Activated naive CD4-positive, alpha-beta T cell treated with anti-CD3 and anti-CD28 coated beads for 36 hours (primary cell): ENCODE data around the gene SIKE1. TPM values are rescaled to one million over a fixed set of nuclear protein-coding genes. Genes with fewer than 3 reads are reported as not detected.
A peak's percentile ranks its signal among the peaks of the same experiment; 100 is the strongest.
"Not testable (repeated sequence)": the region's sequence is repeated elsewhere in the genome, so short reads cannot be mapped to it uniquely, and the experiment has no call there.

Experiments used
- CTCF ChIA-PET: fragments of 350-600 bp; sonication (Branson Sonifier 250); formaldehyde crosslinking; loops from one replicate; lab custom pipeline; 2021; ENCODE audit warnings: antibody characterized with exemption; lab: Charles Lee
- DNase-seq: peaks from one replicate; pipeline ENCODE4 v3.0.0-alpha.2; 2020
- H3K27ac Mint-ChIP-seq: one replicate; pipeline ENCODE4 v1.8.0; 2021; ENCODE audit warnings: mild to moderate bottlenecking, mixed read lengths
- H3K27me3 Mint-ChIP-seq: one replicate; pipeline ENCODE4 v1.8.0; 2021; ENCODE audit warnings: low read depth, mixed read lengths
- H3K36me3 Mint-ChIP-seq: one replicate; pipeline ENCODE4 v1.8.0; 2021; ENCODE audit warnings: low read depth, mixed read lengths
- H3K4me1 Mint-ChIP-seq: one replicate; pipeline ENCODE4 v1.8.0; 2021; ENCODE audit warnings: low read depth, mixed read lengths
- H3K4me3 Mint-ChIP-seq: one replicate; pipeline ENCODE4 v1.8.0; 2021; ENCODE audit warnings: mild to moderate bottlenecking, moderate library complexity, mixed read lengths
- H3K9me3 Mint-ChIP-seq: one replicate; pipeline ENCODE4 v1.8.0; 2021; ENCODE audit warnings: mixed read lengths
- intact Hi-C: fragments of 100-400 bp; cut with micrococcal nuclease; formaldehyde crosslinking; loops from one replicate; pipeline ENCODE4 v1.15.1; 2023
- total RNA-seq, 2 experiments: library from RNA; stranded (reverse); gene quantifications; one replicate each; pipeline ENCODE4 v1.2.3, GENCODE V29; 2021

SIKE1 gene
- 10 to 100 TPM; 60.2 to 60.6 TPM for total RNA-seq

- CTCF ChIA-PET = no interaction called here
- Mint-ChIP-seq H3K36me3 (peaks cover 24% of the 10 kb centered on the region), H3K4me1 (peaks cover 24% of the 10 kb centered on the region), H3K27me3 (no peaks in the 10 kb centered on the region), H3K27ac (peak within 1 kb of the TSS; percentile 97), H3K4me3 (peak within 1 kb of the TSS; percentile 100), H3K9me3 (peaks cover 2% of the 10 kb centered on the region)
- peak; percentile 97 for DNase-seq
- intact Hi-C loops = loop anchor here (1.0 to 5.0 kb wide), 8 partner anchors 23 to 434 kb away; partner anchors contain the start of genes BCAS2, CSDE1, DENND2C and NRAS
Observed at GRCh38 chr1:114780344-114781226, at the start of gene SIKE1. TSS of gene SIKE1 (minus strand) at chr1:114780685. CDS start at chr1:114780607, 78 bp downstream.

GRCh38 chr1:114830075-114830474 lies 49.6 kb upstream of the SIKE1 start:
- DNase-seq, H3K4me3 Mint-ChIP-seq, H3K27me3 Mint-ChIP-seq, H3K9me3 Mint-ChIP-seq, CTCF ChIA-PET, H3K36me3 Mint-ChIP-seq, H3K27ac Mint-ChIP-seq, H3K4me1 Mint-ChIP-seq, intact Hi-C loops: not testable (repeated sequence)

- no peak overlapping the region for H3K4me3 Mint-ChIP-seq
- peaks cover 3% of the 10 kb centered on the region for H3K36me3 Mint-ChIP-seq
- DNase-seq = no peak
- CTCF ChIA-PET = no interaction called here
- H3K4me1 Mint-ChIP-seq = no peaks in the 10 kb centered on the region
- peaks cover 7% of the 10 kb centered on the region for H3K9me3 Mint-ChIP-seq
- peaks cover 6% of the 10 kb centered on the region for H3K27me3 Mint-ChIP-seq
- no peak overlapping the region for H3K27ac Mint-ChIP-seq
- intact Hi-C loops = no loop called here
Observed at GRCh38 chr1:114828251-114828650, 47.8 kb upstream of the SIKE1 start.

- H3K9me3 Mint-ChIP-seq = peaks cover 15% of the 10 kb centered on the region
- H3K27me3 Mint-ChIP-seq = peaks cover 12% of the 10 kb centered on the region
- no peaks in the 10 kb centered on the region for H3K4me1 Mint-ChIP-seq
- no peak for DNase-seq
- H3K36me3 Mint-ChIP-seq = peaks cover 3% of the 10 kb centered on the region
- no peak overlapping the region for H3K4me3 Mint-ChIP-seq
- no peak overlapping the region for H3K27ac Mint-ChIP-seq
- CTCF ChIA-PET = no interaction called here
- intact Hi-C loops = no loop called here
Observed at GRCh38 chr1:114821978-114822377, 41.5 kb upstream of the SIKE1 start.

- intact Hi-C loops = no loop called here
- Mint-ChIP-seq H3K27ac (no peak overlapping the region), H3K27me3 (peaks cover 9% of the 10 kb centered on the region), H3K4me1 (no peaks in the 10 kb centered on the region), H3K36me3 (peaks cover 3% of the 10 kb centered on the region), H3K4me3 (no peak overlapping the region), H3K9me3 (peaks cover 15% of the 10 kb centered on the region)
- CTCF ChIA-PET = no interaction called here
- no peak for DNase-seq
Observed at GRCh38 chr1:114820392-114820791, 39.9 kb upstream of the SIKE1 start.

GRCh38 chr1:114819869-114820268 lies 39.4 kb upstream of the SIKE1 start:
- Mint-ChIP-seq H3K27ac (no peak overlapping the region), H3K27me3 (peaks cover 9% of the 10 kb centered on the region), H3K4me3 (no peak overlapping the region), H3K9me3 (peaks cover 15% of the 10 kb centered on the region), H3K36me3 (peaks cover 3% of the 10 kb centered on the region), H3K4me1 (no peaks in the 10 kb centered on the region)
- CTCF ChIA-PET = no interaction called here
- DNase-seq = no peak
- intact Hi-C loops = no loop called here

GRCh38 chr1:114804449-114804848 lies 24.0 kb upstream of the SIKE1 start:
- CTCF ChIA-PET, H3K4me3 Mint-ChIP-seq, DNase-seq, H3K9me3 Mint-ChIP-seq, H3K4me1 Mint-ChIP-seq, H3K36me3 Mint-ChIP-seq, intact Hi-C loops, H3K27ac Mint-ChIP-seq: not testable (repeated sequence)
- H3K27me3 Mint-ChIP-seq = peaks cover 17% of the 10 kb centered on the region

- CTCF ChIA-PET = no interaction called here
- H3K9me3 Mint-ChIP-seq = no peaks in the 10 kb centered on the region
Observed at GRCh38 chr1:114803001-114803400, 22.5 kb upstream of the SIKE1 start.

GRCh38 chr1:114794038-114794437 lies 13.6 kb upstream of the SIKE1 start:
- H3K4me1 Mint-ChIP-seq = no peaks in the 10 kb centered on the region
- H3K9me3 Mint-ChIP-seq = no peaks in the 10 kb centered on the region
- CTCF ChIA-PET = interaction anchor here (0.6 to 0.7 kb wide), 2 partner anchors 13 to 709 kb away, joined by 3 read pairs; no protein-coding TSS in a partner anchor
- H3K36me3 Mint-ChIP-seq = no peaks in the 10 kb centered on the region
- intact Hi-C loops = no loop called here
- DNase-seq = no peak
- no peak overlapping the region for H3K4me3 Mint-ChIP-seq
- H3K27ac Mint-ChIP-seq = no peak overlapping the region
- H3K27me3 Mint-ChIP-seq = peaks cover 22% of the 10 kb centered on the region

More at GRCh38 chr1:114803001-114803400, 22.5 kb upstream of the SIKE1 start:
- intact Hi-C loops = no loop called here
- H3K27ac Mint-ChIP-seq = no peak overlapping the region
- H3K4me3 Mint-ChIP-seq = no peak overlapping the region
- no peak for DNase-seq
- H3K4me1 Mint-ChIP-seq = no peaks in the 10 kb centered on the region
- H3K36me3 Mint-ChIP-seq = no peaks in the 10 kb centered on the region
- H3K27me3 Mint-ChIP-seq = peaks cover 15% of the 10 kb centered on the region

- H3K4me1 Mint-ChIP-seq, H3K36me3 Mint-ChIP-seq, H3K4me3 Mint-ChIP-seq, intact Hi-C loops, DNase-seq, H3K27me3 Mint-ChIP-seq, CTCF ChIA-PET, H3K27ac Mint-ChIP-seq: not testable (repeated sequence)
- peaks cover 19% of the 10 kb centered on the region for H3K9me3 Mint-ChIP-seq
Observed at GRCh38 chr1:114790581-114790980, 10.1 kb upstream of the SIKE1 start.

GRCh38 chr1:114786440-114786839 lies 6.0 kb upstream of the SIKE1 start:
- DNase-seq, H3K27me3 Mint-ChIP-seq, intact Hi-C loops, H3K4me1 Mint-ChIP-seq, H3K4me3 Mint-ChIP-seq, CTCF ChIA-PET, H3K36me3 Mint-ChIP-seq, H3K27ac Mint-ChIP-seq: not testable (repeated sequence)
- peaks cover 19% of the 10 kb centered on the region for H3K9me3 Mint-ChIP-seq

GRCh38 chr1:114782476-114782875 lies 2.0 kb upstream of the SIKE1 start:
- no peak for DNase-seq
- Mint-ChIP-seq H3K36me3 (peaks cover 21% of the 10 kb centered on the region), H3K4me1 (peaks cover 22% of the 10 kb centered on the region), H3K27ac (no peak overlapping the region), H3K27me3 (no peaks in the 10 kb centered on the region), H3K4me3 (no peak overlapping the region), H3K9me3 (peaks cover 16% of the 10 kb centered on the region)
- CTCF ChIA-PET = no interaction called here
- intact Hi-C loops = loop anchor here (5.0 kb wide), 2 partner anchors 35 to 315 kb away; no protein-coding TSS in a partner anchor
